ENCODE measurements around the gene NTRK3.

The NTRK3 gene

GRCh38 chr15:87939848-87940457, 316.6 kb downstream of the NTRK3 start:
- no peak for DNase-seq (ENCODE audit: low spot score)

GRCh38 chr15:87938031-87938430, 318.5 kb downstream of the NTRK3 start:
- DNase-seq (ENCODE audit: low spot score) = no peak

GRCh38 chr15:87935583-87935982, 321.0 kb downstream of the NTRK3 start:
- DNase-seq (ENCODE audit: low spot score) = no peak

GRCh38 chr15:87931584-87931983, 325.0 kb downstream of the NTRK3 start:
- DNase-seq (ENCODE audit: low spot score) = no peak

GRCh38 chr15:87930457-87930856, 326.1 kb downstream of the NTRK3 start:
- DNase-seq (ENCODE audit: low spot score) = no peak

- DNase-seq (ENCODE audit: low spot score) = no peak
These were observed 326.7 kb downstream of the NTRK3 start for GRCh38 chr15:87929841-87930240.

GRCh38 chr15:87924433-87924832, 332.1 kb downstream of the NTRK3 start:
- no peak for DNase-seq (ENCODE audit: low spot score)

GRCh38 chr15:87919064-87919463, 337.5 kb downstream of the NTRK3 start:
- no peak for DNase-seq (ENCODE audit: low spot score)

GRCh38 chr15:87917480-87917879, 339.1 kb downstream of the NTRK3 start:
- no peak for DNase-seq (ENCODE audit: low spot score)

GRCh38 chr15:87916208-87916607, 340.3 kb downstream of the NTRK3 start:
- no peak for DNase-seq (ENCODE audit: low spot score)

- no peak for DNase-seq (ENCODE audit: low spot score)
These were observed 346.2 kb downstream of the NTRK3 start for GRCh38 chr15:87910301-87910700.

- DNase-seq (ENCODE audit: low spot score) = no peak
These were observed 348.7 kb downstream of the NTRK3 start for GRCh38 chr15:87907676-87908446.

GRCh38 chr15:87906444-87906843, 350.1 kb downstream of the NTRK3 start:
- DNase-seq (ENCODE audit: low spot score) = no peak

GRCh38 chr15:87902772-87903426, 353.6 kb downstream of the NTRK3 start:
- no peak for DNase-seq (ENCODE audit: low spot score)

- no peak for DNase-seq (ENCODE audit: low spot score)
These were observed 354.4 kb downstream of the NTRK3 start for GRCh38 chr15:87901926-87902690.

- no peak for DNase-seq (ENCODE audit: low spot score)
These were observed 355.5 kb downstream of the NTRK3 start for GRCh38 chr15:87901008-87901407.

GRCh38 chr15:87896936-87897335, 359.6 kb downstream of the NTRK3 start:
- no peak for DNase-seq (ENCODE audit: low spot score)

GRCh38 chr15:87887177-87887576, 369.4 kb downstream of the NTRK3 start:
- no peak for DNase-seq (ENCODE audit: low spot score)

GRCh38 chr15:87881026-87881425, 375.5 kb downstream of the NTRK3 start:
- DNase-seq (ENCODE audit: low spot score) = no peak

- no peak for DNase-seq (ENCODE audit: low spot score)
These were observed 378.6 kb downstream of the NTRK3 start for GRCh38 chr15:87877822-87878542.

GRCh38 chr15:87877114-87877810, 379.3 kb downstream of the NTRK3 start:
- DNase-seq (ENCODE audit: low spot score) = no peak
